Caki2 (cell line): ENCODE results near the gene SLAMF8. TPM values are rescaled to one million over a fixed set of nuclear protein-coding genes. Genes with fewer than 3 reads are reported as not detected.

ENCODE experiments used
- DNase-seq: peaks from one replicate; pipeline ENCODE4 v3.0.0-alpha.2; 2015; ENCODE audit warnings: low read depth
- in situ Hi-C: cut with HindIII; loops from 2 replicates; pipeline ENCODE4 v1.10.0; 2016; ENCODE audit warnings: low sequenced_read_pairs, low pct_unique_long_range_greater_than_20kb, mixed read lengths
- total RNA-seq: library from RNA; depleted of rRNA; stranded (reverse); fragments of >200 nt; shearing (Covaris generic); gene quantifications from 2 replicates; pipeline ENCODE4 v1.2.3, GENCODE V29; 2014; ENCODE audit warnings: low replicate concordance

The SLAMF8 gene
- total RNA-seq, 1 experiment from 2014 or later, result not detected

GRCh38 chr1:159835862-159836525, 9.3 kb downstream of the SLAMF8 start:
- in situ Hi-C loops, result no loop called here
- DNase-seq, result no peak

- no peak for DNase-seq
- in situ Hi-C loops, result no loop called here
These were observed 12.0 kb downstream of the SLAMF8 start for GRCh38 chr1:159838715-159839114.

GRCh38 chr1:159839116-159839849, 12.6 kb downstream of the SLAMF8 start:
- DNase-seq, result no peak
- in situ Hi-C loops, result no loop called here

GRCh38 chr1:159841749-159842148, 15.1 kb downstream of the SLAMF8 start:
- in situ Hi-C loops, result no loop called here
- no peak for DNase-seq

- DNase-seq, result no peak
- in situ Hi-C loops, result no loop called here
These were observed 16.8 kb downstream of the SLAMF8 start for GRCh38 chr1:159843459-159843858.

- DNase-seq, result peak; percentile 39
- in situ Hi-C loops, result no loop called here
These were observed 19.3 kb downstream of the SLAMF8 start for GRCh38 chr1:159845751-159846629.

GRCh38 chr1:159847231-159847630, 20.6 kb downstream of the SLAMF8 start:
- in situ Hi-C loops, result no loop called here
- DNase-seq, result no peak

- DNase-seq, result no peak
- in situ Hi-C loops, result no loop called here
These were observed 21.7 kb downstream of the SLAMF8 start for GRCh38 chr1:159848326-159848725.

GRCh38 chr1:159849626-159850366, 23.1 kb downstream of the SLAMF8 start:
- in situ Hi-C loops, result no loop called here
- no peak for DNase-seq

- in situ Hi-C loops, result no loop called here
- DNase-seq, result no peak
These were observed 24.7 kb downstream of the SLAMF8 start for GRCh38 chr1:159851407-159851806.

- DNase-seq, result no peak
- in situ Hi-C loops, result no loop called here
These were observed 26.9 kb downstream of the SLAMF8 start for GRCh38 chr1:159853417-159854115.

GRCh38 chr1:159854116-159854692, 27.5 kb downstream of the SLAMF8 start:
- peak; percentile 80 for DNase-seq
- in situ Hi-C loops, result no loop called here

- DNase-seq, result peak; percentile 94
- in situ Hi-C loops, result no loop called here
These were observed 28.1 kb downstream of the SLAMF8 start for GRCh38 chr1:159854693-159855192.

GRCh38 chr1:159855709-159856108, 29.0 kb downstream of the SLAMF8 start:
- in situ Hi-C loops, result no loop called here

GRCh38 chr1:159856576-159856975, 29.9 kb downstream of the SLAMF8 start:
- DNase-seq, result no peak
- in situ Hi-C loops, result no loop called here

More at GRCh38 chr1:159855709-159856108, 29.0 kb downstream of the SLAMF8 start:
- no peak for DNase-seq

GRCh38 chr1:159857889-159858288, 31.2 kb downstream of the SLAMF8 start:
- DNase-seq, result no peak
- in situ Hi-C loops, result no loop called here

GRCh38 chr1:159859767-159860322, 33.2 kb downstream of the SLAMF8 start:
- in situ Hi-C loops, result no loop called here

More at GRCh38 chr1:159859767-159860322, 33.2 kb downstream of the SLAMF8 start:
- DNase-seq, result no peak
